Sigmoid colon (tissue), 7 donors: Measurements from ENCODE around the gene SRGAP1. TPM values are rescaled to one million over a fixed set of nuclear protein-coding genes. Genes with fewer than 3 reads are reported as not detected.
A peak's percentile ranks its signal among the peaks of the same experiment; 100 is the strongest.

Experiments
- DNase-seq: peaks from one replicate; pipeline ENCODE4 v3.0.0-alpha.2; 2019
- H3K27ac ChIP-seq, 4 donors: fragments of 200-600 bp; sonication (generic); one replicate each; pipeline ENCODE4 v1.5.1; 2016 to 2019; ENCODE audit warnings: mild to moderate bottlenecking in 1 of 4
- H3K27me3 ChIP-seq, 3 donors: fragments of 200-600 bp; sonication (generic); one replicate each; pipeline ENCODE4 v1.5.1; 2019; ENCODE audit warnings: mild to moderate bottlenecking in 1 of 3
- H3K36me3 ChIP-seq, 4 donors: fragments of 200-600 bp; sonication (generic); one replicate each; pipeline ENCODE4 v1.5.1; 2016 to 2019
- H3K4me1 ChIP-seq, 4 donors: fragments of 200-600 bp; sonication (generic); one replicate each; pipeline ENCODE4 v1.5.1; 2017 to 2019
- H3K4me3 ChIP-seq, 4 donors: fragments of 200-600 bp; sonication (generic); one replicate each; pipeline ENCODE4 v1.5.1; 2017 to 2019; ENCODE audit warnings: mild to moderate bottlenecking in 2 of 4, moderate library complexity in 1 of 4
- H3K9me3 ChIP-seq, 4 donors: fragments of 200-600 bp in 3 of 4; sonication (generic) in 3 of 4; one replicate each; pipeline versions ENCODE4 v1.5.1 to v1.6.1; 2013 to 2019
- EP300 ChIP-seq, 4 donors: sonication (generic); formaldehyde crosslinking; IDR thresholded peaks; one replicate each; pipeline ENCODE4 v1.6.1; 2017; ENCODE audit warnings: antibody characterized with exemption in 4 of 4
- POLR2A ChIP-seq, 2 donors: fragments of 450-650 bp; IDR thresholded peaks; one replicate each; pipeline ENCODE4 v1.6.1; 2016; ENCODE audit warnings: antibody characterized with exemption in 2 of 2, mild to moderate bottlenecking in 2 of 2, moderate library complexity in 2 of 2
- POLR2AphosphoS5 ChIP-seq, 4 donors: sonication (generic); formaldehyde crosslinking; IDR thresholded peaks; one replicate each; pipeline ENCODE4 v1.6.1; 2017; ENCODE audit warnings: antibody characterized with exemption in 4 of 4
- WGBS, 2 donors: extraction: QIAGEN DNeasy Blood & Tissue Kit; methylation state at CpG; one replicate each; pipeline ENCODE4 v1.1.7; 2013; 5-methylcytosine and 5-hydroxymethylcytosine counted together
- intact Hi-C: fragments of 100-400 bp; cut with DNase I; formaldehyde crosslinking; loops from one replicate; pipeline ENCODE4 v1.15.1; 2023
- polyA plus RNA-seq, 3 donors: library from polyadenylated mRNA; stranded (reverse); fragments of 200-250 nt; gene quantifications; one replicate each; pipeline ENCODE4 v1.2.3, GENCODE V29; 2013
- total RNA-seq, 4 donors: library from RNA; depleted of rRNA; stranded (reverse); fragments of >200 nt; gene quantifications; one replicate each; pipeline ENCODE4 v1.1.0, GENCODE V29; 2016
- TF ChIP-seq, protein P1 (sequence below), 4 experiments: fragments of 450-650 bp in 3 of 4; fragments of 200-600 bp in 1 of 4; IDR thresholded peaks; one replicate each; pipeline ENCODE4 v1.5.1; 2016 to 2019; ENCODE audit warnings: antibody characterized with exemption in 4 of 4, mild to moderate bottlenecking in 3 of 4, moderate library complexity in 2 of 4
- donor health status: healthy with polysubstance abuse.
- donor health status: Bipolar disorder and iron deficiency.
- donor health status: healthy.

The SRGAP1 gene
- total and polyA plus RNA-seq, 7 donors: 2.4 to 16.3 (median 5.4) TPM

DNA sequence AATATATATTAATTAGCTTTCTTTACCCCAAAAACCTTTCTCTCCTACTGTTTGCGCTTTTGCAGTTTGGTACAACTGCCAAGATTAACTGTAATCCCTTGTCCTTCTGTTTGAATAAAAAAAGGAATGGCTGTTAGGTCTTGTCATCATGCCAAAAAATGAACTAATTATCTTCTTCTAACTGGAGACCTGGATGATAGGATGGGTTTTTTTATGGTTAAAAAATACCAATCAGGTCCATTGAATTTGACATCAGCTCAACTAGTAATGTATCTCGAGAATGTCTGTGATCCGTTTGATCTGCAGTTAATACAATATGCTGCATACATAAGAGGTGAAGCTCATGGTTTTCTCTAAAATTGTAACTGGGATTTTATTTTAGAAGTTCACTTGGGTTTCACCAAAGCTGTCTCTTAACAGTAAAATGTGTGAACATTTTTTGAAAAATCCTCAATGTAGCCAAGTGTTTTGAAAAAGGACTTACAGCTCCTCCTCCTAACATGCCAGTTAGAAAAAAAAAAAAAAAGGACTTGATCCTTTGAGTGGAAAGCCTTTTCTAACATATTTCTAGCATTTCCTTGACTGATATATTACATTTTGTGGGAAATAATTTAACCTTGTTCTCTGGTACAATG, 96.8 kb downstream of the SRGAP1 start:
- 84 to 90% methylated on average over 3 of the region's 3 CpGs for WGBS, 2 donors
- Histone ChIP-seq H3K4me1 (no peaks in the 10 kb centered on the region), H3K9me3 (no peaks in the 10 kb centered on the region), H3K4me3 (no peak overlapping the region), H3K36me3 (no peaks in the 10 kb centered on the region), H3K27me3 (no peaks in the 10 kb centered on the region), H3K27ac (peak overlapping the region in 1 of 4 donors; percentile 3)
- intact Hi-C loops: no loop called here
- TF ChIP-seq POLR2A (IDR thresholded peaks at IDR 0.05) (no peak), POLR2AphosphoS5 (IDR thresholded peaks at IDR 0.05) (no peak), EP300 (IDR thresholded peaks at IDR 0.05) (no peak)
- TF ChIP-seq, protein P1, sequence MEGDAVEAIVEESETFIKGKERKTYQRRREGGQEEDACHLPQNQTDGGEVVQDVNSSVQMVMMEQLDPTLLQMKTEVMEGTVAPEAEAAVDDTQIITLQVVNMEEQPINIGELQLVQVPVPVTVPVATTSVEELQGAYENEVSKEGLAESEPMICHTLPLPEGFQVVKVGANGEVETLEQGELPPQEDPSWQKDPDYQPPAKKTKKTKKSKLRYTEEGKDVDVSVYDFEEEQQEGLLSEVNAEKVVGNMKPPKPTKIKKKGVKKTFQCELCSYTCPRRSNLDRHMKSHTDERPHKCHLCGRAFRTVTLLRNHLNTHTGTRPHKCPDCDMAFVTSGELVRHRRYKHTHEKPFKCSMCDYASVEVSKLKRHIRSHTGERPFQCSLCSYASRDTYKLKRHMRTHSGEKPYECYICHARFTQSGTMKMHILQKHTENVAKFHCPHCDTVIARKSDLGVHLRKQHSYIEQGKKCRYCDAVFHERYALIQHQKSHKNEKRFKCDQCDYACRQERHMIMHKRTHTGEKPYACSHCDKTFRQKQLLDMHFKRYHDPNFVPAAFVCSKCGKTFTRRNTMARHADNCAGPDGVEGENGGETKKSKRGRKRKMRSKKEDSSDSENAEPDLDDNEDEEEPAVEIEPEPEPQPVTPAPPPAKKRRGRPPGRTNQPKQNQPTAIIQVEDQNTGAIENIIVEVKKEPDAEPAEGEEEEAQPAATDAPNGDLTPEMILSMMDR (IDR thresholded peaks at IDR 0.05): no peak
- DNase-seq: no peak

DNA sequence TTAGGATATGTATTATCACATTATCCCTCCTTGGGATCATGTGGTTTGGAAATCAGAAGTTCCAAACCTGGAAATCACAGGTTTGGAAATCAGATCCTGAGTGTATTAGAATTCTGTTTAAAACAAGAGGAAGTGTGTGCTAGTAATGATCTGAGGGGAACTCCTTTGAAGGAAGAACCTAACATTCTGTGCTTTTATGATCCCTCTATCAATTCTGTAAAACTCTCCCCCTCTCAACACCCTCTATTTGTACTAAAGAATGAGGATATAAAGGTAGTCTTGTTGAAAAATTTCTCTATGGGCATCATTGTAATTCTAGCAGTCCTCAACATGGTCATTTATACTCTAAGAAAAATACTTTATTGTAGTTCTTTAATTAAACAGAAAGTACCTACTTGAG, 97.4 kb downstream of the SRGAP1 start:
- intact Hi-C loops: no loop called here
- Histone ChIP-seq H3K27ac (no peak overlapping the region), H3K4me1 (no peaks in the 10 kb centered on the region), H3K27me3 (no peaks in the 10 kb centered on the region), H3K36me3 (no peaks in the 10 kb centered on the region), H3K9me3 (no peaks in the 10 kb centered on the region), H3K4me3 (no peak overlapping the region)
- TF ChIP-seq POLR2A (IDR thresholded peaks at IDR 0.05) (no peak), POLR2AphosphoS5 (IDR thresholded peaks at IDR 0.05) (no peak), EP300 (IDR thresholded peaks at IDR 0.05) (no peak)
- TF ChIP-seq, protein P1 (IDR thresholded peaks at IDR 0.05): no peak
- DNase-seq: no peak

DNA sequence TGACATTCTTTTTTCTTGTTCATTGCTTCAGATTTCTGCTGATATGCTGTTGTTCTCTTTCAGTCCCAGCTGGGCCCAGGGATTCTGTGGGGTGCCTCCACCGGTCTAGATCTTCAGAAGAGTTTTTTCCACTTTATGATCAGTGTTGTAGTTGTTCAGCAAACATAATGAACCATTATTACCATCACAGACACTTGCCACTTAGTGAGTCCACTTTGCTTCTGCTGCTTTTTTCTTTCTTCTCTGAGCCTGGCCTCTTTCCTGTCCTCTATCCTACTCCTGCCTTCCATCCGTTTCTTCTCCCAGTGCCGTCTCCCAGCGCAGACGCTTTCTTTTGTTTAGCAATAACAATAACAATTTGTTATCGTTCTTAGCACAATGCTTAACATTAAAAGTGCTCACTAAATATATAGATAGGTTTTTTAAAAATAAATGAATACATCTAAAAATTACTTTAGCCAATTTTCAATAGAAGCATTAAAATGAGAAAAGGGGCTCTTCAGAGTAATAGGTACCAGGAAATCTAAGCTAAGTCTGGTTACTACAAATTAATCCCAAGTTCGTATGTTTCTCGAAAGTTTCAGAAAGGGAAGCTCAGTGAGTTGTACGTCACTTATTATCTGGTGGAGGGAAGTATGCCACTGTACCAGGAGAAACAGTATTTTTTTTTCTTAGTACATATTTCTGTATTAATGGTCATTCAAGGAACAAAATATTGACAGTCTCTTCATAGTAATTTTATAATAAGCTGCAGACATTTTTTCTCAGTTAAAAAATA, 98.2 kb downstream of the SRGAP1 start:
- Histone ChIP-seq H3K27ac (no peak overlapping the region), H3K9me3 (no peaks in the 10 kb centered on the region), H3K4me1 (no peaks in the 10 kb centered on the region), H3K36me3 (no peaks in the 10 kb centered on the region), H3K4me3 (no peak overlapping the region), H3K27me3 (no peaks in the 10 kb centered on the region)
- TF ChIP-seq POLR2AphosphoS5 (IDR thresholded peaks at IDR 0.05) (no peak), EP300 (IDR thresholded peaks at IDR 0.05) (no peak), POLR2A (IDR thresholded peaks at IDR 0.05) (no peak)
- TF ChIP-seq, protein P1 (IDR thresholded peaks at IDR 0.05): no peak
- intact Hi-C loops: no loop called here
- DNase-seq: no peak
- 83 to 86% methylated on average over 9 of the region's 9 CpGs for WGBS, 2 donors

DNA sequence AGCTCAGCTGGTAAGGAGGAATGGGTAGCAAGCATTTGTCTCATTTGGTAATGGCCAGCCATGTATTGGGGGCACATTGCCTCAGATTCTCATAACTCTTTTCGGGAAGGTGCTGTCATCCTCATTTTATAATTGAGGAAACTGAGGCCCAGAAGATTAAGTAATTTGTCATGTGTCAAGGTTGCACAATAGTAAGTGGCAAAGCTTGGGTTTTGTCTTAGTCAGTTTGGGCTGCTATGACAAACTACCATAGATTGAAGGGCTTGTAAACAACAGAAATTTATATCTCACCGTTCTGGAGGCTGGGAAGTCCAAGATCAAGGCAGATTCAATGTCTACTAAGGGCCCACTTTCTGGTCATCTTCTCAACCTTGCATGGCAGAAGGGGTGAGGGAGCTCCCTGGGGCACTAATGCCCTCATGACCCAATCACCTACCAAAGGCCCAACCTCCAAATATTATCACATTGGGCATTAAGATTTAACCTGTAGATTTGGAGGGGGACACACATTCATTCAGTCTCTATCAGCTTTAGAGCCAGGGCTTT, 99.6 kb downstream of the SRGAP1 start:
- H3K4me1 ChIP-seq: no peaks in the 10 kb centered on the region
- no peak for DNase-seq
- 91 to 96% methylated on average over 2 of the region's 2 CpGs for WGBS, 2 donors

More for the DNA sequence above, 99.6 kb downstream of the SRGAP1 start:
- Histone ChIP-seq H3K9me3 (no peaks in the 10 kb centered on the region), H3K4me3 (no peak overlapping the region), H3K36me3 (no peaks in the 10 kb centered on the region), H3K27me3 (no peaks in the 10 kb centered on the region), H3K27ac (no peak overlapping the region)
- intact Hi-C loops: no loop called here
- TF ChIP-seq POLR2A (IDR thresholded peaks at IDR 0.05) (no peak), EP300 (IDR thresholded peaks at IDR 0.05) (no peak), POLR2AphosphoS5 (IDR thresholded peaks at IDR 0.05) (no peak)
- TF ChIP-seq, protein P1 (IDR thresholded peaks at IDR 0.05): no peak
